Measurements from ENCODE around the gene AQP10.

DNA sequence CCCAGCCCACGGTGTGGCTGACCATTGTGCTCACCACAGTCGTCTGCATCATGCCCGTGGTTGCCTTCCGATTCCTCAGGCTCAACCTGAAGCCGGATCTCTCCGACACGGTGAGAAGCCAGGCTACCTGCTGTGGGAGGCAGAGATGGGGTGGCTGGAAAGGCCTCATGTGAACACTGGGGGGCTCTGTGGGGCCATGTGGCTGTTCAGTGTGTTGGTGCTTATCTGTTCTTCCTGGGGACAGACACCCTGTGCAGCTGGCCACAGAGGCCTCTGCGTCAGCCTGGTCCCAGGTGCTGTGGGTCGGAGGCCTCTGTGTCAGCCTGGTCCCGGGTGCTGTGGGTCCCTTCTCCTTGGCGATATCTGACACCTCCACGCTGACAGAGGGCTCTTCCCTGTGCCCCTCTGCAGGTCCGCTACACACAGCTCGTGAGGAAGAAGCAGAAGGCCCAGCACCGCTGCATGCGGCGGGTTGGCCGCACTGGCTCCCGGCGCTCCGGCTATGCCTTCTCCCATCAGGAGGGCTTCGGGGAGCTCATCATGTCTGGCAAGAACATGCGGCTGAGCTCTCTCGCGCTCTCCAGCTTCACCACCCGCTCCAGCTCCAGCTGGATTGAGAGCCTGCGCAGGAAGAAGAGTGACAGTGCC lies 27.7 kb downstream of the AQP10 start:
- TF ChIP-seq, protein P1, sequence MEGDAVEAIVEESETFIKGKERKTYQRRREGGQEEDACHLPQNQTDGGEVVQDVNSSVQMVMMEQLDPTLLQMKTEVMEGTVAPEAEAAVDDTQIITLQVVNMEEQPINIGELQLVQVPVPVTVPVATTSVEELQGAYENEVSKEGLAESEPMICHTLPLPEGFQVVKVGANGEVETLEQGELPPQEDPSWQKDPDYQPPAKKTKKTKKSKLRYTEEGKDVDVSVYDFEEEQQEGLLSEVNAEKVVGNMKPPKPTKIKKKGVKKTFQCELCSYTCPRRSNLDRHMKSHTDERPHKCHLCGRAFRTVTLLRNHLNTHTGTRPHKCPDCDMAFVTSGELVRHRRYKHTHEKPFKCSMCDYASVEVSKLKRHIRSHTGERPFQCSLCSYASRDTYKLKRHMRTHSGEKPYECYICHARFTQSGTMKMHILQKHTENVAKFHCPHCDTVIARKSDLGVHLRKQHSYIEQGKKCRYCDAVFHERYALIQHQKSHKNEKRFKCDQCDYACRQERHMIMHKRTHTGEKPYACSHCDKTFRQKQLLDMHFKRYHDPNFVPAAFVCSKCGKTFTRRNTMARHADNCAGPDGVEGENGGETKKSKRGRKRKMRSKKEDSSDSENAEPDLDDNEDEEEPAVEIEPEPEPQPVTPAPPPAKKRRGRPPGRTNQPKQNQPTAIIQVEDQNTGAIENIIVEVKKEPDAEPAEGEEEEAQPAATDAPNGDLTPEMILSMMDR (IDR thresholded peaks at IDR 0.05 in 8 of 11, conservative IDR thresholded peaks at IDR 0.05 in 3 of 11) = no peak
- no peak for TF ChIP-seq POLR2A (IDR thresholded peaks at IDR 0.05)

All from spleen (tissue), 7 donors.